SU-DHL-6 (cell line): ENCODE data around the gene PPP1R12A.

ENCODE experiments used
- H2AFZ ChIP-seq: fragments of 200-600 bp; sonication (generic); 2 replicates; pipeline ENCODE4 v1.6.1; 2014; ENCODE audit warnings: low read depth, mild to moderate bottlenecking, moderate library complexity, mixed read lengths, antibody characterized with exemption, low read length; ENCODE audit not compliant: severe bottlenecking
- H3F3A ChIP-seq: fragments of 200-600 bp; shearing (Covaris generic); 2 replicates; pipeline ENCODE4 v1.6.0; 2016; ENCODE audit warnings: antibody characterized with exemption, mild to moderate bottlenecking; ENCODE audit not compliant: insufficient read depth
- H3K27ac ChIP-seq: fragments of 200-600 bp; sonication (generic); 2 replicates; pipeline ENCODE4 v1.5.1; 2016; ENCODE audit warnings: low read depth, mild to moderate bottlenecking, low read length, moderate library complexity, mixed read lengths
- H3K27me3 ChIP-seq: fragments of 200-600 bp; sonication (generic), shearing (Covaris generic); 2 replicates; pipeline ENCODE4 v1.6.0; 2014; ENCODE audit warnings: mild to moderate bottlenecking, low read length
- H3K36me3 ChIP-seq: fragments of 200-600 bp; sonication (generic); 2 replicates; pipeline ENCODE4 v1.6.1; 2014; ENCODE audit warnings: mild to moderate bottlenecking, low read length, mixed read lengths
- H3K4me2 ChIP-seq: fragments of 300-600, 200-600 bp; shearing (Covaris generic), sonication (generic); 2 replicates; pipeline ENCODE4 v1.6.0; 2014; ENCODE audit warnings: low read length, low read depth, mild to moderate bottlenecking; ENCODE audit not compliant: poor library complexity, severe bottlenecking
- H3K4me3 ChIP-seq: fragments of 200-600 bp; sonication (generic); 2 replicates; pipeline ENCODE4 v1.5.1; 2014; ENCODE audit warnings: antibody characterized with exemption, low read length, mild to moderate bottlenecking, mixed read lengths; ENCODE audit not compliant: insufficient read depth, poor library complexity, severe bottlenecking
- H3K79me2 ChIP-seq: fragments of 200-600 bp; sonication (generic); 2 replicates; pipeline ENCODE4 v1.6.1; 2014; ENCODE audit warnings: mild to moderate bottlenecking, low read length, moderate library complexity; ENCODE audit not compliant: insufficient read depth
- H3K9ac ChIP-seq: fragments of 200-600 bp; sonication (generic); 2 replicates; pipeline ENCODE4 v1.7.0; 2014; ENCODE audit warnings: mild to moderate bottlenecking, low read length
- H3K9me2 ChIP-seq: fragments of 200-600 bp; sonication (generic); replicated peaks from 2 replicates; pipeline ENCODE4 v1.6.1; 2014; ENCODE audit warnings: low read length; ENCODE audit not compliant: insufficient read depth
- H3K9me3 ChIP-seq: fragments of 200-600 bp; sonication (generic); 2 replicates; pipeline ENCODE4 v1.6.1; 2014; ENCODE audit warnings: low read length, mixed read lengths; ENCODE audit not compliant: insufficient read depth
- H4K20me1 ChIP-seq: fragments of 200-600 bp; sonication (generic); 2 replicates; pipeline ENCODE4 v1.6.1; 2014; ENCODE audit warnings: low read depth, mild to moderate bottlenecking, antibody characterized with exemption, low read length, moderate library complexity, mixed read lengths
- EZH2phosphoT487 ChIP-seq: fragments of 200-600 bp; sonication (generic), shearing (Covaris generic); conservative IDR thresholded peaks from 2 replicates; pipeline ENCODE4 v1.6.1; 2018; ENCODE audit warnings: mild to moderate bottlenecking, antibody characterized with exemption, low read length, moderate library complexity, mixed read lengths
- TF ChIP-seq, protein P1 (sequence below): fragments of 200-600 bp; sonication (generic); IDR thresholded peaks from one replicate; pipeline ENCODE4 v1.5.1; 2017; ENCODE audit warnings: antibody characterized with exemption, mild to moderate bottlenecking, low read length, moderate library complexity; ENCODE audit not compliant: insufficient read depth, poor library complexity, severe bottlenecking

PPP1R12A gene

DNA sequence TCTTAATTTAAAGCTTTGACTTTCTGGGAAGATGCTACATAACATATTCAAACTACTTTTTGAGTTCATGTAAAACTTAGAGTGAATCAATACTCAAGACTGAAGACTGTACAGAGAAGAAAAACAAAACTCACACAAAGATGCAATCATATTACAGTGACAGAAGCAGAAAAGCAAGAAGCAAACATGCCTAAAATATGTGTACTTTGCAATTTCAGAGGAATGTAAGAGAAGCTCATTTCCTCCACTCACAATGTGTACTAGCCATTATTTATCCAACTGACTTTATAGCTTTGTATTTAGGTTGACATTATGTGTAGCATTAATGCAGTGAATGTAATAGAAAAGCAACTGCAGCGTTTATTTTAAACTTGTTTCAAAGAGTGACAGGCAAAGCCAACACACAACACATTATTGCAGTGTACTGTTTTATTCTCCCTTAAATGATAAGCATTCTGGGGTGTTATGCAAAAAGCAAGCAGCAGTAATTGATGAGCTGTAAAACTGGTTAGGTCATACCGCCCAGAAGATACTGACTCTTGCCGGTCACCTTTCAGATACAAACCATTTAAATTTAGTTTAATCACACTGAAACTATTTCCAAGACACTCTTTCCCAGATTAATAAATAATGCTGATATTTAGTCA, 156.0 kb downstream of the PPP1R12A start:
- Histone ChIP-seq H3K36me3 (peaks cover 44% of the 10 kb centered on the region), H3K9me3 (no peaks in the 10 kb centered on the region), H3K79me2 (no peaks in the 10 kb centered on the region), H3K4me3 (no peak overlapping the region), H4K20me1 (no peaks in the 10 kb centered on the region), H3K27ac (no peak overlapping the region), H2AFZ (no peak overlapping the region), H3K9ac (no peak overlapping the region), H3F3A (peaks cover 9% of the 10 kb centered on the region; the same call in 1 of the 2 replicates), H3K27me3 (no peaks in the 10 kb centered on the region), H3K4me2 (no peak overlapping the region), H3K9me2 (no peaks in the 10 kb centered on the region)
- TF ChIP-seq, protein P1, sequence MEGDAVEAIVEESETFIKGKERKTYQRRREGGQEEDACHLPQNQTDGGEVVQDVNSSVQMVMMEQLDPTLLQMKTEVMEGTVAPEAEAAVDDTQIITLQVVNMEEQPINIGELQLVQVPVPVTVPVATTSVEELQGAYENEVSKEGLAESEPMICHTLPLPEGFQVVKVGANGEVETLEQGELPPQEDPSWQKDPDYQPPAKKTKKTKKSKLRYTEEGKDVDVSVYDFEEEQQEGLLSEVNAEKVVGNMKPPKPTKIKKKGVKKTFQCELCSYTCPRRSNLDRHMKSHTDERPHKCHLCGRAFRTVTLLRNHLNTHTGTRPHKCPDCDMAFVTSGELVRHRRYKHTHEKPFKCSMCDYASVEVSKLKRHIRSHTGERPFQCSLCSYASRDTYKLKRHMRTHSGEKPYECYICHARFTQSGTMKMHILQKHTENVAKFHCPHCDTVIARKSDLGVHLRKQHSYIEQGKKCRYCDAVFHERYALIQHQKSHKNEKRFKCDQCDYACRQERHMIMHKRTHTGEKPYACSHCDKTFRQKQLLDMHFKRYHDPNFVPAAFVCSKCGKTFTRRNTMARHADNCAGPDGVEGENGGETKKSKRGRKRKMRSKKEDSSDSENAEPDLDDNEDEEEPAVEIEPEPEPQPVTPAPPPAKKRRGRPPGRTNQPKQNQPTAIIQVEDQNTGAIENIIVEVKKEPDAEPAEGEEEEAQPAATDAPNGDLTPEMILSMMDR, result no peak
- no peak for TF ChIP-seq EZH2phosphoT487

DNA sequence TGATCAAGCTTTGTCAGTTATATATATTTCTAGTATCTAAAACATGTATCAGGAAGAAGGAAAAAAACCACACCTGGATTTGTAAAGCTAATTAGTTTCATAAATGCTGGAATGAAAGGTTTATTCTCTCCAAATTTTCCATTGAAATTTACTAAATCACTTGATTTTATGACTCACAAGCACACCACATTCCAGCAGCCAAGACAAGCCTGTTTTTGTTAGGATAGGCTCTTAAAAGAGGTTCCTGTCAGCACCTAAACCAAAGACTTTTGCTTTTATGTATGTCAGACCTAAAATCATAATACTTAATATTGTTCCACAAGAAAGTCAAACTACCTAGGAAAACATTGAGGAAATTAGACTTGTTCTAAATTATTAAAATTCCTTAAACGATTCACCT, 158.8 kb downstream of the PPP1R12A start:
- TF ChIP-seq, protein P1, result no peak
- no peak for TF ChIP-seq EZH2phosphoT487
- Histone ChIP-seq H3K27me3 (no peaks in the 10 kb centered on the region), H3F3A (no peaks in the 10 kb centered on the region), H3K9ac (no peak overlapping the region), H3K4me3 (no peak overlapping the region), H3K9me2 (no peaks in the 10 kb centered on the region), H3K9me3 (no peaks in the 10 kb centered on the region), H3K27ac (no peak overlapping the region), H2AFZ (no peak overlapping the region), H4K20me1 (no peaks in the 10 kb centered on the region), H3K79me2 (no peaks in the 10 kb centered on the region), H3K4me2 (no peak overlapping the region), H3K36me3 (peaks cover 35% of the 10 kb centered on the region)

DNA sequence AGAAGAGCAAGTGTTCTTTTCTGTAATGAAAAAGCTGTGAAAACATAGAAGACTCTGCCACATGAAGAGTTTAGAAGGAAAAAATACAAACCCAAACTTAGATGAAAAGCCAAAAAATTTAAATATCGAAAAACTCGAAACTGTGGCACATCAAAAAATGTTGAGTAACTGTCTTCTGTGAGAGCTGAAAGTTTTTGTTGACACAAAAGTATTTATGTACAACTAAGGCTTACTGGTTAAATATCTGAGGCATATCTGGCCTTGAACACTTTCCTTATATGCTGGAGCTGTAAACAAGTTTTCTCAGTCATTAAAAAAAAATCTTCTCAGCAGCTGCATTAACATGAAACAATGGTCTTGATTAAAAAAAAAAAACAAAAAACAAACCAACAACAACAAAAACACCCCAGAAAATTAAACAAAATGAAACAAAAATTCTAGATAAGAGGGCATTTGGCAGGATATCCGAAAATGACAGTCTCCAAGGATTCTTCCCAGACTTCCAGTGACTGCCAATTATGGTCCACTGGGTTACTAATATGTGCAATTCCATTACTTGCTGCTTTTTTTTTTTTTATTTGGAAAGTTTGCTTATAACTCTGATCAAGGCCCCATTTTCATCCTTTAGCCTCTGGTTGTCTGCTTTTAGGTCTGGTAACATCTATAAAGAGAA, 159.4 kb downstream of the PPP1R12A start:
- Histone ChIP-seq H4K20me1 (no peaks in the 10 kb centered on the region), H3K79me2 (no peaks in the 10 kb centered on the region), H3K27me3 (no peaks in the 10 kb centered on the region), H3K4me2 (no peak overlapping the region), H3K9ac (no peak overlapping the region), H3K9me3 (no peaks in the 10 kb centered on the region), H2AFZ (no peak overlapping the region), H3K4me3 (no peak overlapping the region), H3K9me2 (no peaks in the 10 kb centered on the region), H3K27ac (no peak overlapping the region), H3K36me3 (peaks cover 33% of the 10 kb centered on the region), H3F3A (no peaks in the 10 kb centered on the region)
- no peak for TF ChIP-seq EZH2phosphoT487
- TF ChIP-seq, protein P1, result no peak
